ENCODE data around the gene NDUFB4.
"Not testable (repeated sequence)": the region's sequence is repeated elsewhere in the genome, so short reads cannot be mapped to it uniquely, and the experiment has no call there.

The NDUFB4 gene

GRCh38 chr3:120572027-120572426 lies 24.1 kb upstream of the NDUFB4 start:
- no peak for DNase-seq

GRCh38 chr3:120587332-120587975 lies 8.7 kb upstream of the NDUFB4 start:
- no peak for DNase-seq

GRCh38 chr3:120595788-120596115 lies 384 bp upstream of the NDUFB4 start:
- DNase-seq: no peak

DNA sequence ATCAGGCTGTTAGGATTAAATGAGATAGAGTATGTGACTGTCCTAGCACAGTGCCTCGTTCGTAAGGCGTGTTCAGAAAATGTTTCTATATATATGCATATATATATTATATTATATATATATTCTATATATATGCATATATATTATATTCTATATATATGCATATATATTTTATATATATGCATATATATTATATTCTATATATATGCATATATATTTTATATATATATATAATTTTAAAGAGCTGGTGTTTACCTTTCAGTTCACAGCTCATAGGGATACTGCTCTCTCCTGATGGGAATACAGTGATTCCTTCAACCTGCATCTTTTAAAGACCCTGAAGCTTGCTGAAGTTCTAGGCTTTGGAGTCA lies 702 bp downstream of the NDUFB4 start:
- no peak for DNase-seq

DNA sequence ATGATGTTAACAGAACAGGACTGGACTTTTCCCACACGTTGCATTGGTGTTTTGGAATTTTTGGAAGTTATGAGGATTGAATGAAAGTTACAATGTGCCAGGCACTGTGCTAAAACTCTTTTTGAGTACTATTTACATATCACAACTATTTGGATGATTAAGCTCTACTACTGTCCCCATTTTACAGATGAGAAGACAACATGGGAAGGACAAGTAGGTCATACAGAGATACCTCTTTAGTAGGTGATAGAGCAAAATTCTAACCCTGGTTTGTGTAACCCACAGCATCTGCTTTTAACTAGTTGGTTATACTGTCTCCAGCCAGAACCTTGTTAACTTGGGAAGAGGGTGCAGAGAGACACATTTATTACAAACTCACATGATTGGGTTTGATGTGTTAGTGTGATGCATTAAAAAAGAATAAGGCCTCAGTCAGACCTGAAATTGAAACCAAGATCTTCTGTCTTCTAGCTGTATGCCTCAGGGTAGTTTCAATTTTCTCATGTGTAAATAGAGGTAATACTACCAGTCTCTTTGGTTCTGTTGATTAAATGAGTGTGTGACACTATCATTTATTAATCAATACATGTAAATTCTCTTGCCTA lies 1.4 kb downstream of the NDUFB4 start:
- DNase-seq: no peak

DNA sequence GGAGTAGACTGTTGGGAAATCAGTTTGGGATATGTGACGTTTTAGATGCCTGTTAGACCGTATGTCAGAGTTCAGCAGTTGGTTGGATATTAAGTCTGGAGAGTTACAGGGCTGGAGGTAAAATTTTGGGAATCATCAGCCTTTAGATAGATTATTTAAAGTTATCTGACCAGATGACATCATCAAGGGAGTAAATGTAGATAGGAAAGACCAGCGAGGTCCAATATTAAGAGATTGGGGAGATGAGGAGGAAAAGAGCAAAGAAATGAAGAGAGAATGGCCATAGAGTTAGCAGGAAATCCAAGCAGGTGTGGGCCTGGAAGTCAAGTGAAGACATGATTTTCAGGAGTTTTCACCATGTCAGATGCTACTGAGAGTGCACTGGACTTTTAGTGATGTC lies 3.1 kb downstream of the NDUFB4 start:
- DNase-seq: no peak

GRCh38 chr3:120601554-120601953 lies 5.4 kb downstream of the NDUFB4 start:
- no peak for DNase-seq

GRCh38 chr3:120602682-120603081 lies 6.5 kb downstream of the NDUFB4 start:
- no peak for DNase-seq

DNA sequence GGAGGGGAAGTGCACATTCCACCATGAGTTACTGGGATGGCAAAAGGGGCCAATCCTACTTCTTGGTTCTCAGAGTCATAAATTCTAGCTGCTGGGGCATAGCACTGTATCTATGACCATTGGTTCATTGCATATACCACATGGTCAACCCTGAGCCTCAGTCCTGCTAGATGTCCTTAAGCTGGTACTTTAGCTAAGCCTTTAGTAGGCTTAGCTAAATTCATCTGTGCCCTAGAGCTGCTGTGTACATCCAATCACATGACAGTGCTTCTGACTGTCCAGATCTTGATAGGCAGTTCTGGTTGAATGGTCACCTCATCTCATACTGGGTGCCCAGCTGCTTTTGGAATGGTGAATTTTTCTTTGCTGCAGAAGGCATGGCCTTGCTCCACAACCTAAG lies 8.2 kb downstream of the NDUFB4 start:
- DNase-seq: no peak

- DNase-seq: no peak
These were observed 8.6 kb downstream of the NDUFB4 start for GRCh38 chr3:120604784-120605183.

GRCh38 chr3:120608506-120608905 lies 12.4 kb downstream of the NDUFB4 start:
- no peak for DNase-seq

GRCh38 chr3:120614765-120615164 lies 18.6 kb downstream of the NDUFB4 start:
- no peak for DNase-seq

DNA sequence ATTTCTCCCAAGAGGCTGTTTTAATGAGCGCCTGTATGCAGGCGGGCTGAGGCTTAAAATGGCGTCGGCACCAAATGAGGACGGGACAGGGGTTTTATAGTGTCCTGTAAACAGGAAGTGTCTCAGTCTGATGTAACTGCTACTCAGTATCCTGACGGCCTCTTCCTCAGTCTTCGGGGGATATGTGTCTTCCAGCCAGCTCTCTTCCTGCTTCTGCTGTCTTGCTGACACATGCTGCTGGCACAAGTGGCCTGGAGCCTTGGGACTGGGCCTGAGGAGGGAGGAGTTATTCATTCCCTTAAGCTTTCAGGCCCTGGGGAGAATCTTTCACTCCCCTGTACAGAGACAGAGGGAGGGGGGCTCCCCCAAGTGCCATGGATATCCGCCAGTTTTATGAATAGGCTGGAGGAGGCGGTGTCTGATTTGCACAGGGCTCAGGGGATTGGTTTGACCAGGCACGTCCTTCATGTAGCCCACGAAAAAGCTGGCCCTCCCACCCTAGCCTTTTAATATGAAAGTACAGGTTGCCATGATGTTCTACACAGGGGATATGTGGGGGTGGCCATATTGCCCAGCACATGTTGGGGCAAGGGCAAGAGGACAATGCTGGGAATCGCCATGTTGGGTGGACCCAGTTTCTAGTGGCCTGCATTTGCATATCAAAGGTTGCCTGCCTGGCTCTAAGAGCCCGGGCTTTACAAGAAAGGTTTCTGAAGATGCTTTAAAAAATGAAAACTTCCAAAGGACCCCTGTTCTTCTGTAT lies 19.9 kb downstream of the NDUFB4 start:
- peak; percentile 98 for DNase-seq

- DNase-seq: not testable (repeated sequence)
These were observed 20.6 kb downstream of the NDUFB4 start for GRCh38 chr3:120616745-120617144.

GRCh38 chr3:120622457-120622856 lies 26.3 kb downstream of the NDUFB4 start:
- no peak for DNase-seq

DNA sequence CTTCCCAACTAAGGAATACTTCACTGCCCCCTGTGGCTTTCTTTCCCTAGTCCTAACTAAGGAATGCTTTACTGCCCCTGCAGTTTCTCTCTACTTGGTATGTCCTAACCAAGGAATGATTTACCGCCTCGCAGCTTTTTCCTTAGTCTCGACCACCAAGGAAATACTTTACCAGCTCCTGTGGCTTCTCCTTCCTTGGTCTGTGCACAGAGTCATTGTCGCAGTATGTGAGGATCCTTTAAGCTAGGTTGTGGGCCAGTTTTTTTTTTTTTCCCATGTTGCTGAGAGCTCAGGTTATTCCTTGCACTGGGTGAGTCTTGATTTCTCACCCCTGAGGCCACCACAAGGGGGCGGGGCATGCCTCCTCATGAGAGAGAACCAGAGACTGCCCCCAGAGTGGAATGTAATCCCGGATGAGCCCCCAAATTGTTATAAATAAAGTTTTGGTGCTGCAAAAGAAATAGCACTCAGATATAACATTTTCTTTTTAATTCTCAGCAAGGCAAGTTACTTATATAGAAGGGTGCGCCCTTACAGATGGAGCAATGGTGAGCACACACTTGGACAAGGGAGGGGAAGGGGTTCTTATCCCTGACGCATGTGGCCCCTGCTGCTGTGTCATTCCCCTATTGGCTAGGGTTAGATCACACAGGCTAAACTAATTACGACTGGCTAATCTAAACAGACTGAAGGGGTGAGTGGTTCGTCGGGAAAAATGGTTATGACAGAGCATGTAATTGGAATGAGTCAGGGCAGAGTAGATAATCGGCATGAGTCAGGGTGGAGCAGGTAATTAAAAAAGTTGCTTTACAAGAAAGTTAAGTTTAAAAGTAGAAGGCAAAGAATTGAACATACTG lies 27.0 kb downstream of the NDUFB4 start:
- no peak for DNase-seq

DNA sequence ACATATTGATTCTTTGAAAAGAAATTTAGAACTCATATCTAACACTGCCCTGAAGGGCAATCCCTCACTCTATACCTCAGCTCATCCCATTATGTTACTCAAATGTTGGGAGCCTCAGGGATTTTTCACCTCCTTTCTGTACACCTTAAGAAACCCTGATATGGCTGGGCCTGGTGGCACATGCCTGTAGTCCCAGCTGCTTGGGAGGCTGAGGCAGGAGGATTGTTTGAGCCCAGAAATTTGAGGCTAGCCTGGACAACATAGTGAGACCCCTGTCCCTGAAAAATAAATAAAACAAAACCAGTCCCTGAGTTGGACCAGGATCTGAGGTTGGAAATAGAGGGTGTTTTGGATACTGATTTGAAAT lies 27.6 kb downstream of the NDUFB4 start:
- DNase-seq: no peak

DNA sequence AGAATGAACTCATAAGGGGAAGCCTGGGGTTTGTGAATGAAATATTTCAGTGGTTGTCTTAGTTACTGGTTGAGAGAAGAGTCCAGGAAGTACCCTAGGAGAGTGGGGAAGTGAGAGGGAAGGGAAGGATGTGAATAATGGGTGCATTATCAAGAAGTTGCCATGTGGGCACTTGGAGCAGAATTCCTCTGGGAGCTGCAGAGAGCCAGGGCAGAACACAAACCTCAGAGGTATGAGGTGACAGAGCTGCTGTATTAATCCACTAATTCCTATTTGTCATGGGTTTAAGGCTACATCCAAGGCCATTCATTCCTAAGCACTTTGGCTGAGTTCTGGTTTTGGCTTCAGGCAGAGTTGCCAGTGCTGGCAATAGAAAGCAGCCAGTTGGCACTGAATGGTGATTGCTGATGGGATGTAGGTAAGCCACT lies 29.0 kb downstream of the NDUFB4 start:
- DNase-seq: no peak

DNA sequence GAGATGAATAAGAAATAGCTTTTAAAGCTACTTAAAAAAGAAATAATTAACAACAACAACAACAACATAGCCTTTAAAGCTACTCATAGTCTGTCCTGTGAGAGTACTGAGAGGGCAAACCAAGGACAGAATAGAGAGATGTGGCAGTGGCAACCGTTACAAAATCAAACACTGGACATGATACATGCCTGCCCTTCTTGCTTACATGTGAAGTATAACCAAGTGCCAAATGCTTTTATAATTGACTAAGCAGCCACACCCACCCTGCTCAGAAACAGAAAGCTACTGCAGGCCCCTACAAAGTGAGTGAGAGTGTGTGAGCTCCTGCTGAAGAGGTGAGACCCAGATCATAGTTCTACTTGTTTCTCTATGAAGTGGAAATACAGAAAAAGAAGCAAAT lies 38.4 kb downstream of the NDUFB4 start:
- no peak for DNase-seq

- no peak for DNase-seq
These were observed 40.8 kb downstream of the NDUFB4 start for GRCh38 chr3:120636795-120637401.

- no peak for DNase-seq
These were observed 41.9 kb downstream of the NDUFB4 start for GRCh38 chr3:120637851-120638559.

DNA sequence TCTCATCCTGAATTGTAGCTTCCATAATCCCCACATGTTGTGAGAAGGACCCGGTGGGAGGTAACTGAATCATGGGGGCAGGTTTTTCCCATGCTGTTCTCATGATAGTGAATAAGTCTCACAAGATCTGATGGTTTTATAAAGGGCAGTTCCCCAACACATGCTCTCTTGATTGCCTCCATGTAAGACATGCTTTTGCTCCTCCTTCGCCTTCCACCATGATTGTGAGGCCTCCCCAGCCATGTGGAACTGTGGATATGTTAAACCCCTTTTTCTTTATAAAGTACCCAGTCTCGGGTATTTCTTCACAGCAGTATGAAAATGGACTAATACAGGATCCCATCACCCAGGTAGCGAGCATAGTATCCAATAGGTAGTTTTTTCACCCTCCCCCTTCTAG lies 42.7 kb downstream of the NDUFB4 start:
- not testable (repeated sequence) for DNase-seq
